GM21529 (cell line): ENCODE results near the gene OR2A12.
"Not testable (repeated sequence)": the region's sequence is repeated elsewhere in the genome, so short reads cannot be mapped to it uniquely, and the experiment has no call there.

ENCODE experiments used
- ATAC-seq: cut with Tn5 transposase; IDR thresholded peaks from one replicate; pipeline ENCODE4 v1.9.1; 2021; ENCODE audit not compliant: unreplicated experiment

Gene OR2A12

GRCh38 chr7:144085978-144086377 lies at the start of gene OR2A12:
TSS of gene OR2A12 (plus strand) at chr7:144086278. CDS start at chr7:144095108, 8,830 bp downstream.
- no peak for ATAC-seq

- ATAC-seq = no peak
Measured at GRCh38 chr7:144036302-144036885, 49.7 kb upstream of the OR2A12 start.

GRCh38 chr7:144037414-144038035 lies 48.6 kb upstream of the OR2A12 start:
- no peak for ATAC-seq

- no peak for ATAC-seq
Measured at GRCh38 chr7:144038887-144039286, 47.2 kb upstream of the OR2A12 start.

GRCh38 chr7:144048648-144049047 lies 37.4 kb upstream of the OR2A12 start, which contains the start of gene OR2A5:
TSS of gene OR2A5 (plus strand) at chr7:144048948. CDS start at chr7:144050402, 1,454 bp downstream.
- no peak for ATAC-seq

GRCh38 chr7:144049491-144049890 lies 36.6 kb upstream of the OR2A12 start:
- no peak for ATAC-seq

- ATAC-seq = no peak
Measured at GRCh38 chr7:144050093-144050492, 36.0 kb upstream of the OR2A12 start.

- not testable (repeated sequence) for ATAC-seq
Measured at GRCh38 chr7:144050884-144051283, 35.2 kb upstream of the OR2A12 start.

- no peak for ATAC-seq
Measured at GRCh38 chr7:144057954-144058353, 28.1 kb upstream of the OR2A12 start.

- ATAC-seq = no peak
Measured at GRCh38 chr7:144063710-144064109, 22.4 kb upstream of the OR2A12 start.

GRCh38 chr7:144069511-144069910 lies 16.6 kb upstream of the OR2A12 start, which contains the start of gene OR2A25:
TSS of gene OR2A25 (plus strand) at chr7:144069811. CDS start at chr7:144074220, 4,409 bp downstream.
- ATAC-seq = no peak

GRCh38 chr7:144069953-144070352 lies 16.1 kb upstream of the OR2A12 start:
- ATAC-seq = no peak

GRCh38 chr7:144074374-144074773 lies 11.7 kb upstream of the OR2A12 start:
- no peak for ATAC-seq

GRCh38 chr7:144086730-144087129 lies 652 bp downstream of the OR2A12 start:
- ATAC-seq = no peak

GRCh38 chr7:144087230-144087629 lies 1.2 kb downstream of the OR2A12 start:
- no peak for ATAC-seq

- no peak for ATAC-seq
Measured at GRCh38 chr7:144090667-144091066, 4.6 kb downstream of the OR2A12 start.

GRCh38 chr7:144098776-144099175 lies 12.7 kb downstream of the OR2A12 start:
- ATAC-seq = no peak

GRCh38 chr7:144100607-144101006 lies 14.5 kb downstream of the OR2A12 start:
- no peak for ATAC-seq

- ATAC-seq = no peak
Measured at GRCh38 chr7:144102041-144102440, 16.0 kb downstream of the OR2A12 start.

GRCh38 chr7:144105211-144105610 lies 19.1 kb downstream of the OR2A12 start:
- ATAC-seq = no peak

- ATAC-seq = no peak
Measured at GRCh38 chr7:144109283-144109682, 23.2 kb downstream of the OR2A12 start, which contains the start of gene OR2A2. TSS of gene OR2A2 (plus strand) at chr7:144109583. CDS start at chr7:144109583, 0 bp downstream.

GRCh38 chr7:144110272-144110671 lies 24.2 kb downstream of the OR2A12 start:
- ATAC-seq = no peak
